Gastroesophageal sphincter (tissue), 3 donors: Measurements from ENCODE around the gene MYDGF.
A peak's percentile ranks its signal among the peaks of the same experiment; 100 is the strongest.

ENCODE experiments used
- EP300 ChIP-seq: sonication (generic); formaldehyde crosslinking; IDR thresholded peaks from one replicate; pipeline ENCODE4 v1.6.1; 2017; ENCODE audit warnings: antibody characterized with exemption, mild to moderate bottlenecking
- POLR2AphosphoS5 ChIP-seq: sonication (generic); formaldehyde crosslinking; IDR thresholded peaks from one replicate; pipeline ENCODE4 v1.6.1; 2017; ENCODE audit warnings: antibody characterized with exemption
- TF ChIP-seq, protein P1 (sequence below), 4 experiments: fragments of 200-600 bp in 2 of 4; fragments of 450-650 bp in 2 of 4; sonication (generic) in 1 of 4; IDR thresholded peaks; one replicate each; pipeline ENCODE4 v1.5.1; 2017 to 2019; ENCODE audit warnings: antibody characterized with exemption in 4 of 4, mild to moderate bottlenecking in 2 of 4, moderate library complexity in 2 of 4

- TF ChIP-seq EP300 = no peak
- TF ChIP-seq POLR2AphosphoS5 = peak; percentile 83
- TF ChIP-seq, protein P1, sequence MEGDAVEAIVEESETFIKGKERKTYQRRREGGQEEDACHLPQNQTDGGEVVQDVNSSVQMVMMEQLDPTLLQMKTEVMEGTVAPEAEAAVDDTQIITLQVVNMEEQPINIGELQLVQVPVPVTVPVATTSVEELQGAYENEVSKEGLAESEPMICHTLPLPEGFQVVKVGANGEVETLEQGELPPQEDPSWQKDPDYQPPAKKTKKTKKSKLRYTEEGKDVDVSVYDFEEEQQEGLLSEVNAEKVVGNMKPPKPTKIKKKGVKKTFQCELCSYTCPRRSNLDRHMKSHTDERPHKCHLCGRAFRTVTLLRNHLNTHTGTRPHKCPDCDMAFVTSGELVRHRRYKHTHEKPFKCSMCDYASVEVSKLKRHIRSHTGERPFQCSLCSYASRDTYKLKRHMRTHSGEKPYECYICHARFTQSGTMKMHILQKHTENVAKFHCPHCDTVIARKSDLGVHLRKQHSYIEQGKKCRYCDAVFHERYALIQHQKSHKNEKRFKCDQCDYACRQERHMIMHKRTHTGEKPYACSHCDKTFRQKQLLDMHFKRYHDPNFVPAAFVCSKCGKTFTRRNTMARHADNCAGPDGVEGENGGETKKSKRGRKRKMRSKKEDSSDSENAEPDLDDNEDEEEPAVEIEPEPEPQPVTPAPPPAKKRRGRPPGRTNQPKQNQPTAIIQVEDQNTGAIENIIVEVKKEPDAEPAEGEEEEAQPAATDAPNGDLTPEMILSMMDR (IDR thresholded peaks at IDR 0.05) = no peak
These were observed at the start of gene MYDGF for GRCh38 chr19:4669723-4670480.
